HG03095 (cell line): ENCODE results near the gene MED19.
"Not testable (repeated sequence)": the region's sequence is repeated elsewhere in the genome, so short reads cannot be mapped to it uniquely, and the experiment has no call there.

Experiments
- ATAC-seq: cut with Tn5 transposase; IDR thresholded peaks from one replicate; pipeline ENCODE4 v1.9.1; 2021; ENCODE audit warnings: moderate library complexity; ENCODE audit not compliant: unreplicated experiment

The MED19 gene

DNA sequence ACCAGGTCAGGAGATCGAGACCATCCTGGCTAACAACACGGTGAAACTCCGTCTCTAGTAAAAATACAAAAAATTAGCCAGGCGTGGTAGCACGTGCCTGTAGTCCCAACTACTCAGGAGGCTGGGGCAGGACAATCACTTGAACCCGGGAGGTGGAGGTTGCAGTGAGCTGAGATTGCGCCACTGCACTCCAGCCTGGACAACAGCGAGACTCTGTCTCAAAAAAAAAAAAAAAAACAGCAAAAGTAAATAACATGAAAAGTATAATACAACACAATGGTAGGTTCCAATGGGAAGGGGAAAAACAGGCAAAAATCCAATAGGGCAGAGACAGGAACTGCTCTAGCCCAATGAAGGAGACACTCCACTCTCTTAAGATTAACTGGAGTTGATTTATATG lies 6.6 kb downstream of the MED19 start:
- ATAC-seq, result not testable (repeated sequence)

DNA sequence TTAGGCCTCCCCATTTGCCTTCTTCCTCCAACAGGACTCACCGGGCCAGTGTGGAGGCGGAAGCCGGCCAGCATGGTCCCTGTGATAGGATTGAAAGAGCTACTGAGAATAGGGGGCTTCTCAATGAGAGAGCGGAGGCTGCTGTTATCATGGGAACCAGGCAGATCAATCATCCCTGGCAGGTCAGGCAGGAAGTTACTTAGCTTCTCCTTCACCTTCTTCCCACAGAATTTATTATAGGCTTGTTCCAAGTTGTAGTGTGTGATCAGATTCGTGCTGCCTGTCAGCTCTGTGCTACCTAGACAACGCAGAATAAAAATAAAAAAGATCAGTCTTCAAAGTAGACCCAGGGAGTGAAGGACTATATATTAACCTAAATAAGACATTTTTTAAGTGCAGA lies 7.1 kb downstream of the MED19 start:
- no peak for ATAC-seq

DNA sequence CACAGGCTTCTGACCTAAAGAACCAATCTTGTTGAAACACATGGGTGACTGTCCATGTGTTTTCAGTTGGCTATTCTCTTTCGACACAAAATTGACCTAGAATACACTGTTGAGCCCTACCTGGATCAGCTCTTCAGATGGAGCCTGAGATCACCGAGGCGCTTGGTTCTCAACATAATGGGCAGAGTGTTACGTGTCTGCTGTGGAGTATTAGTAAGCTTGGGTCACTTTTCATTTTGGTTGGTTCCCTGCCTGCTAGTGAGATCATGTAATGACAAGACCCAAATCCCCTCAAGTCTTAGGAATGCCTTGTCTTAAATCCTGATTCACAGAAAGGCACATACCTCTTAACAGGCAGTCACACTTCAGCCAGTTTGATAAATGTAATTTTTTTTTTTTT lies 8.7 kb downstream of the MED19 start:
- no peak for ATAC-seq

DNA sequence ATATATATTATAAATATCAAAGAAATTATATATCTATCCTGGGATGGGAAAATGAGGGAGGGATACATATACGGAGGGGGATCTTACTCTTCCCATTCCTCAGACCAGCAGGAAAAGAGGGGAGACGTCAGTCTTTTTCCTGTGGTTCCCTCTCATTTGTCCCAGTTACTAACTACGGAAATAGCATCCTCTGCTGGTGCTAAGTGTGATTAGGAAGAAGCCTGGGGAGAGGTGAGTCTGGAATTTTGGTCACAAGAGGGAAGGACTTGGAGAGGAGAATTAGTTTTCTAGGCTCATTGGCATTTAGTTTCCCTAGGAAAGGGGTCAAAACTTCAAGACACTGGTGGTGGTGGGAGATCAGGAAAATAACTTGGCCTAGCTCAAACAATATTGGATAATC lies 11.6 kb downstream of the MED19 start:
- no peak for ATAC-seq

DNA sequence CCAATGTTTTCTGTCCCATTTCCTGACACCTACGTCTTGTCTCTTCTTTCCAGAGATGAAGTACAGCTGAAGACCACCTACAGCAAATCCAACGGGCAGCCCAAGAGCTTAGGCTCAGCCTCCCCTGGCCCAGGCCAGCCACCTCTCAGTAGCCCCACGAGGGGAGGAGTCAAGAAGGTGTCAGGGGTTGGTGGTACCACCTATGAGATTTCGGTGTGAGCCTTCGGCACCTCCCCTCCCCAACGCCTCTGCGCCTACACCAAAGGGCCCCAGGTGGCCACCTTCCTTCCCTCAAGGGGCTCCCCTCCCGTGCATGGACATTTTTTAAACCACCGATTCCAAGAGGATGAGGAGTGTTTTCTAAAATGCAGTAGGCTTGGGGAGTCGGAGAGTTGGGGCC lies 12.2 kb downstream of the MED19 start:
- no peak for ATAC-seq

DNA sequence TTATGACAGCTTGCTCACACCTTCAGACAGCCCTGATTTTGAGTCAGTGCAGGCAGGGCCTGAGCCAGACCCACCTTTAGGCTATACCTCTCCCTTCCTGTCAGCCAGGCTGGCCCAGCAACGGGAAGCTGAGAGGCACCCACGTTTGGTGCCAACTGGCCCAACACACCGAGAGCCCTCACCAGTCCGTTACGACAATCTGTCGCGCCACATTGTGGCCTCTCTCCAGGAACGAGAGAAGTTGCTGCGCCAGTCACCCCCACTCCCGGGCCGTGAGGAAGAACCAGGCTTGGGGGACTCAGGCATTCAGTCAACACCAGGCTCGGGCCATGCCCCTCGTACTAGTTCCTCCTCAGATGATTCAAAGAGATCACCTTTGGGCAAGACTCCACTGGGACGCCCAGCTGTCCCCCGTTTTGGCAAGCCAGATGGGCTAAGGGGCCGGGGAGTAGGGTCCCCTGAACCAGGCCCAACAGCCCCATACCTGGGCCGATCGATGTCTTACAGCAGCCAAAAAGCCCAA lies 13.1 kb downstream of the MED19 start:
- ATAC-seq, result no peak

DNA sequence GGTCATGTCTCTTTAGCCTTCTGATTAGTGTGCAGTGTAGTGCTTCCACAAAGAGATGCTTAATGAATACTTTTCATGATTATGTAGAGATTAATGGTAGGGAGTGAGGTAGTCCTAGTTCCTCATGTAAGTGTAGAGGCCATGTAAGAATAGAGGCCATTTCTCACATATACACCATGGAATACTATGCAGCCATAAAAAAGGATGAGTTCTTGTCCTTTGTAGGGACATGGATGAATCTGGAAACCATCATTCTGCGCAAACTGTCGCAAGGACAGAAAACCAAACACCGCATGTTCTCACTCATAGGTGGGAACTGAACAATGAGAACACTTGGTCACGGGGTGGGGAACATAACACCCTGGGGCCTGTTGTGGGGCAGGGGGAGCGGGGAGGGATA lies 21.5 kb downstream of the MED19 start:
- not testable (repeated sequence) for ATAC-seq

DNA sequence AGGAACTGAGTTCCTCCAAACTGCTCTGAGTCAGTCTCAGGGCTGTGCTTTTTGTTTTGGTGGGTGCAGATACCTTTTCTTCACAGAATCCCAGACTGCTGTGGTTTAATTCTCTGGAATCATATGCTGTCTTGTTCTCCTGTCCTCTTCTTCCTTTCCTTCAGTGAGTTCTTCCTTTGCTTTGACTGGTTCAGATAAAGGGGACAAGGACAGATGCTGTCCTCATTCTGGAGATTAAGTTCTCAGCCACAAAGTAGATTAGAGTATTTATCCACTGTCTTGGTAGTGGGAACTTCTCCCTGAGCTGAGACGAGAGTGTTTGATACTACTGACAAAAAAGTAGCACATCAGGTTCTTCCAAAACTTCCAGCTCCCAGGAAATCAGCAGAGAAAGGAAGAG lies 30.8 kb downstream of the MED19 start:
- ATAC-seq, result no peak

DNA sequence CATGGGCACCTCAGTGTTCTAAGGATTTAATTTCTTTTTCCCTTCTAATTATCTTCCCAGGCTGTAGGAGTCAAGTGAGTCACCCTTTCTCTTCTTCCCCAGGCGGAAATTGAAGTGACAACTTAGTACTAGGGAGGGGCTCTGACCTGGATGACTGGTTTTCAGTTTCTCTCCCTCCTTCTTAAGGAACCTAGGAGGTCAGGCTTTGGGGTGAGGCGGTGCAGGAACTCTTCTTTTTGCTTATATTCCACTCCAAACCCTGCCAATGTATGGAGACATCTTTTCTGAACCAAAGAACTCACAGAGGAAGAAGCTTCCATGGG lies 31.5 kb downstream of the MED19 start:
- ATAC-seq, result peak; percentile 39

DNA sequence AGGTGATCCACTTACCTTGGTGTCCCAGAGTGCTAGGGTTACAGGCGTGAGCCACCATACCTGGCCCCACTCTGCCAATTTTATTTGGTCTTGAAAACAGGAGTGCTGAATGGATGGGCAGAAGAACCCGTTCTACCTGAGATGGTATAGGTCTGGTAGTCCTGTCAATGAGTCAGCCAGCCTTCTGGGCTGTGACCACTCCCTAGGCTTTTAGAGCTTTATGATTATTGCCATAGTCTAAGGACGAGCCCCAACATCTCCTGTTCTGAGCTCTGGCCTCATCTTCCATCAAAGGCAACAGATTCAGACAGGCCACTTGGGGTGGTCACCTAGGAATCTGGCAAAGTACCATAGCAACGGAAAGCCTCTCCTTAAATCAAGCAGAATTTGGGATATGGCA lies 32.6 kb downstream of the MED19 start:
- no peak for ATAC-seq

DNA sequence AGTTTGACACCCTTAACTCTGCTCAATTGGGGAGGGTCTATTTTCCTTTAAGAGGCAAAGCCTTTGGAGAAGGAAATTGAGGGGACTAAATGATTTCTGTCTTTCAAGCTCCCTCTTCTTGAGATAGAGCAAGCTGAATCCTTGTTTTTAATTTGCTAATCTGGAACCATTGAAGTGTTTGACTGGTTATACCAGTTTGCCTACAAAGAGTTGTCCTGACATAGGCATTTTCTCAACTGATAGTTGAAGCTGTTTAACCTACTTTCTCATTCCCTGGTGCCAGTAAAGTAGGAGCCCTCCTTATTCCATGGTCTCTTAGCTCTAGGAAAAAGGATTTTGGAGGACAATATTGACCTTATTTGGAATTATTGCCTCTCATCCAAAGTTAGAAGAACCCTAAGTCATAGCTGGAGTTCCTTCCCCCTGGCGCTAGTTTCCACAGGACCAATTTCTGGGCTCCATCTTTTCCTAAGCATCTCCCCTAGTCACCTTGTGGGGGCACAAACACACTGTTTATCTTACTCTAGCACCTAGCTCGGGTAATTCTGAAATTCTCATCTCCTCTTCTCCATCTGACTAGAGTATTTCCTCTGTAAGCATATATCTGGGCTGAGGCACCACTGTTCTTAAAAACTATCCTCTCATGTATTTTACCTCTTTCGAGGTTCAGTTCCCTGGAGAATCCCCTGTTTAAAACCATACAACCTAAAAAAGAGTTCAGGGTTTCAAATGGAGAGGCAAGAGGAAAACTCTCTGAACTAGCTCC lies 36.7 kb downstream of the MED19 start:
- no peak for ATAC-seq

DNA sequence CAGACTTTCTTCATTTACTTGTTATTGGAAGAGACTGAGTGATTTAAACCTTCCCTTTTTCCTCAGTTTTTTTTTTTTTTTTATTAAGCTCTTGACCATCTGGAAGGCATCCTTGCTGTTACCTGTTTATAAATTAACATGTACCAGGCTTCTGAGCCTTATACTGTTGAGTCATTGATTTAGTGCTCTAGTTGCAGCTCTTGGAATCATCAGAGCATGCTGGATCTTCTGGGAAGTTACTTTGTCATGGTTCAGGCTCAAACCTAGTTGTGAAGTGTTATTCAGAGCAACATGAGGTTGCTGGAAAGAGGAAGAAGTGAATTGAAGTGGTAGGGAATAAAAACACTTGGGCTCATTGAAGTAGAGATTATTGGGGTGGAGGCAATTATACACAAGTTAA lies 37.8 kb downstream of the MED19 start:
- no peak for ATAC-seq

DNA sequence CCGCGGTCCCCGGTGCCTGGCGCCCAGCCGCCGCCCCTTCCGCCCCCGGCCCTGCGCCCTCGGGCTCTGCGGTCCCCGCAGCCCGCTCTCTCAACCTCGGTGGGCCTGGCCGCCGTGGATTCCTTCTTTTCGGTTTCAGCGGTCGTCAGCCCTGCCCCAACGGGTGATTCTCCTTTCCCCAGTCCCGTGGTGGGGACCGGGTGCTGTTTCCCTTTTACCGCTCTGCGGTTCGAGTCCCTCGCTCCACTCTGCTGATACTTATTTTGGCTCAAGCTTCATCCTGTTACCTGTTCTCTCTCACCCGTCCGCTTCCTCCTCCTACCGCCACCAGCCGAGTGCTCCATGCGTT lies 43.6 kb downstream of the MED19 start:
- peak; percentile 8 for ATAC-seq

DNA sequence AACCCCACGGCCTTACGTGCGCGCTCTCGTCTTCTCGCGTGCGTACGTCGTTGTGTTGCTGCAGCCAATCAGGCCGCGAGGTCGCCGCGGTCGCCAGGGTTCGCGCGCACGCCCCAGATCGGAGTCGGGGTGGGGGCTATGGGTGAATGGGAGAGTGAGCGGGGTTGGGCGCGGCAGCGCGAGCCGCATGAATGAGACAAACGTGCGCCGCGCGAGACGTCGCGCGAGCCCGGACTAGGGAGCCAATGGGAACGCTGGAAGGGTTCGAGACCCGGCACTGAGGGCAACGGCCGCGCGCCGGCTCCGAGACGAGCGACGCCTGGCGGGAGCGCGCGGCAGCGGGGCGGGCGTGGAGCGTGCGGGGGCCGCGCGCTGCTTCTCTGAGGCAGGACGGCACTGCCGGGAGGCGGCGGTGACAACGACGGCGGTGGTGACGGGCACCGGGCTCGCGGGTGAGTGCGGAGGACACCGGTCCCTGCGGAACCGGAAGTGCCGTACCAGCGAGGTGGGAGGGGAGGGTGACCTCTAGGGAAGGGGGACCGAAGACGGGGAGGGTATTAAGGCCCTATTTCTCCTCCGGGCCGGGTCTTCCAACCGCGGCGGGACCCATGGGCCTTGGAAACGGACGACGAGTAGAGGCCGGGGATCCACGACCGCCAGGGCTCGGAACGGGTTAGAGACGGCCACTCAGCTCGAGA lies 44.1 kb downstream of the MED19 start, which contains the start of gene ZDHHC5:
ZDHHC5 (plus strand) TSS at position 379 of the 698 bp plus-strand sequence. CDS start 4,977 bp downstream, outside the sequence.
- peak; percentile 84 for ATAC-seq

DNA sequence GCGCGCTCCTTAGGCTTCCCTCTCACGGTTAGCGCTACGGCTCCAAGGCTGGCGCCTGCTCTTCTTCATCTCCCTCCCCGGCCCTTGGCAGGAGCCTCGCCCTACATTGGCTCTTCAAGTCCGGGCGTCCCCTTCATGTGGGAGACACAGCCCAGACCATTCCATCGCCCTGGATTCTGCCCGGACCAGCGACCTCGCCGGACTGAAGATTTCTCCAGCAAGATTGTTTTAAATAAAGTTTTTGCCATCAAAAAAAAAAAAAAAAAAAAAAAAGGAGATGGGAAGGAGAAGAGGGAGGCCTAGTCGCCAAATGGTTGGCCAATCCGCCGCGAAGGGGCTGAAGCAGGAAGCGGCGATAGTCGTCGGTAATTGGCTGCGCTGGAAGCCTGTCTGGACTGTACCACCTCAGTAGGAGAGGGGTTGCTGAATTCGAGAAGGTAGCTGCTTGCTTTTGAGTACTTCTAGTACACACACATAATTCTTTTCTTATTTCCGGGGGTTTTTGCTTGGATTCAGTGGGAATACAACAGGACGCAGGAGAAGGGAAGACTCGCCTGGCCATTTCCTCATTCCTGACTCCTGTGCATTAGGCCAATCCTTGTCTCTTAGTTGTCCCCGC lies 44.8 kb downstream of the MED19 start:
- ATAC-seq, result peak; percentile 61

DNA sequence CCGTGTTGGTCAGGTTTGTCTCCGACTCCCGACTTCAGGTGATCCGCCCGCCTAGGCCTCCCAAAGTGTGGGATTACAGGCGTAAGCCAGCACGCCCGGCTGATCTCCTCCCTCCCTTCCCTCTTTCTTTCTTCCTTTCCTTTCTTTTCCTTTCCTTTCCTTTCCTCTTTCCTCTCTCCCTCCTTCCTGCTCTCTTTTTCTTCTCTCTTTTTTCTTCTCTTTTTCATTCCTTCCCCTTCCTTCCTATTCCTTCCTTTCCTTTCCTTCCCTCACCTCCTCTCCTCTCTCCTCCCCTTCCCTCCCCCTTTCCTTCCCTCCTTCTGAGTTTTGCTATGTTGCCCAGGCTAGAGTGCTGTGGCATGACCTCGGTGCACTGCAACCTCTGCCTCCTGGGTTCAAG lies 48.0 kb downstream of the MED19 start:
- ATAC-seq, result no peak

DNA sequence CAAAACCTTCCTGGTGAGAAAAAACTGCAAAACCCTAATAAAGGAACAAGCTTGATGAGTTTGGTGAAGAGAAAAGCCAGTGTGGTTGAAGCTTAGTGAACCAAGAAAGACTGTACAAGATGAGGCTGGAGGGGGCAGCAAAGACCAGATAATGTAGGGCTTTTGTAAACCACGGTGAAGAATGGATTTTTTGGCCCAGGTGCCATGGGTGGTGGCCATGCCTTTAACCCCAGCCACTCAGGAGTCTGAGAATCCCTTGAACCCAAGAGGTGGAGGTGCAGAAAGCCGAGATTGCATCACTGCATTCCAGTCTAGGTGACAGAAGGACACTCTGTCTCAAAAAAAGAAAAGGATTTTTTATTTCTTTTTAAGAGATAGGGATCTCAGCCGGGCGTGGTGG lies 49.1 kb downstream of the MED19 start:
- ATAC-seq, result no peak

DNA sequence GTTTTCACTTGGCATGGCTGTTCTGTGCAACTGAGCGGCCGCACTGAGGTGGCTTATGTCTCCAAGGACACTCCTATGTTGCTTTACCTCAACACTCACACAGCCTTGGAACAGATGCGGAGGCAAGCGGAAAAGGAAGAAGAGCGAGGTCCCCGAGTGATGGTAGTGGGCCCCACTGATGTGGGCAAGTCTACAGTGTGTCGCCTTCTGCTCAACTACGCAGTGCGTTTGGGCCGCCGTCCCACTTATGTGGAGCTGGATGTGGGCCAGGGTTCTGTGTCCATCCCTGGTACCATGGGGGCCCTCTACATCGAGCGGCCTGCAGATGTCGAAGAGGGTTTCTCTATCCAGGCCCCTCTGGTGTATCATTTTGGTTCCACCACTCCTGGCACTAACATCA lies 52.3 kb downstream of the MED19 start:
- no peak for ATAC-seq

DNA sequence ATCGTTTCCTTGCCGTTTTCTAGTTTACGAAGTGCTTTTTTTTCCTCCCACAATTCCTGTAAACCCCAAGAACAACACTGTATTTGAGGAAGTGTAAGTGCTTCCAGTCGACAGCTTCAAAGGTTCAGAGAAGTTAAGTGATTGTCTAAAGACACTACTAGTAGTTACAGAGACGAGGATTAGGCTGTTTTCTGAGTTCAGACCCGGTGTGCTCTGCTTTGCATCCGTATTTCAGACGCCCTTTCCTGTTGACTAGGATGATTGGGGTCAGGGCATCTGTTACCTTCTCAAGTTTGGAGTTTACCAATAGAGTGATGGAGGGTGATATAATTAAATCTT lies 54.0 kb downstream of the MED19 start:
- ATAC-seq, result no peak

DNA sequence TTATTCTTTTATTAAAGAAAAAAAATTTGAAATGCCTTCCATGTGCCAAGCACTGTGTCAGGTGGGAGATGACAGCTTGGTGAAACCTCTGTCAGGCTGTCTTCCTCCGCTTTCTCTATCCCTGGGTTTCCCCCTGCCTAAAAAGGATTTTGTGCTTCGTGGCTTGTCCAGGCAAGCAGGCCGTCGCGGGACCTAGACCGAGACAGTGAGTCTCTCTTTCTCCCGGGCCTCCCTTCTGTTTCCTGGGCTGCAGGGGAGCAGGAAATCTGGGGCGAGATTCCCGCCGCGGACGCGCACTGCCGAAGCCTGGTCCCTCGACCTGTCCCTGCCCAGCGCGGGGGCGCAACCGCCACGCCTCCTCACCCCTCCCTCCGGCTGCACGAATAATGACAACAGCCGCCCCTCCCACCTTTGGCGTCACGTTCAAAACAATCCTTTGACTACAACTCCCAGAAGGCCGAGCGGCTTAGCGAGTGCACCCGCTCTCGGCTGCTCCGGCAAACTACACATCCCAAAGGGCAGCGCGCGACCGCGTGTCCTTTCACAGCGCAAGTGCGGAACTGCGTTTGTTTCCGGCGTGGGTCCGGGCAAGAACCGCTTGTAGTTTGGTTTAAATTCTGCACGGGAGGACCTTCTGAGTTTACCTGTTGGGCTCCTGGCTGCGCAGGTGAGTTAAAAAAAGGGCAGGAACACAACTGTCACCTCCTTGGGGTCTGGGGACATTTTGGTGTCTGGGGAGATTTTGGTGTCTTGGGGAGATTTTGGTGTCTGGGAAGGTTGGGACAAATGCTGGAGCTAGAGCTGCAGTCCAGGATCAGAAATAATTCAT lies 54.6 kb downstream of the MED19 start, which contains the start of gene CLP1:
CLP1 (plus strand) TSS at position 569 of the 829 bp plus-strand sequence. CDS start 1,715 bp downstream, outside the sequence.
- peak; percentile 98 for ATAC-seq

DNA sequence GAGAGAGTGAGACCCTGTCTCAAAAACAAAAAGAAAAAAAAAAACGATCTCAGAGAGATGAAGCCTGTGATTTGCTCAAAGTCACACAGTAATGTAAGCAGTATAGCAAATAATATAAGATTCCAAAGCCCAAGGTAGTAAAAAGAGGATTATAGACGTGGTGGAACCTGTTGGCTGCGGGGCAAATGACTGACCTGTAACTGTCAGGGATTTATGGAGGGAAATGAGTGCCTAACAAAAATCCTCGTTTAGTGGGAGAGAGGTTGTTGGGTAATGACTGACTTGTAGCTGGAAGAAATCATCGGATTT lies 55.2 kb downstream of the MED19 start:
- ATAC-seq, result no peak
